SK-N-SH (cell line): Measurements from ENCODE around the gene POU3F1. TPM values are rescaled to one million over a fixed set of nuclear protein-coding genes. Genes with fewer than 3 reads are reported as not detected.

ENCODE experiments used
- CTCF ChIP-seq: fragments of 200-600 bp; sonication (generic); IDR thresholded peaks from 2 replicates; pipeline ENCODE4 v1.6.1; 2017; ENCODE audit warnings: antibody characterized with exemption, mild to moderate bottlenecking, moderate library complexity
- ELF1 ChIP-seq: IDR thresholded peaks from 2 replicates; pipeline ENCODE4 v1.4.0; 2012
- GABPA ChIP-seq: IDR thresholded peaks from 2 replicates; pipeline ENCODE4 v1.4.0; 2012; ENCODE audit warnings: low read depth, mild to moderate bottlenecking
- GATA2 ChIP-seq: sonication (generic); formaldehyde crosslinking; IDR thresholded peaks from 2 replicates; pipeline ENCODE4 v1.5.0; 2020; ENCODE audit warnings: mild to moderate bottlenecking, missing genetic modification reagents
- JUND ChIP-seq: IDR thresholded peaks from 2 replicates; pipeline ENCODE4 v1.4.0; 2012
- MXI1 ChIP-seq: IDR thresholded peaks from 2 replicates; pipeline ENCODE4 v1.6.1; 2012; ENCODE audit warnings: mild to moderate bottlenecking, low read depth, low read length, improper control_type of control experiment
- NFIC ChIP-seq: IDR thresholded peaks from 2 replicates; pipeline ENCODE4 v1.4.0; 2012; ENCODE audit warnings: borderline replicate concordance
- PBX3 ChIP-seq: IDR thresholded peaks from 2 replicates; pipeline ENCODE4; 2012
- POLR2AphosphoS5 ChIP-seq: IDR thresholded peaks from 2 replicates; pipeline ENCODE4 v1.6.1; 2012; ENCODE audit warnings: low read depth, low read length
- REST ChIP-seq: IDR thresholded peaks from 2 replicates; pipeline ENCODE4 v1.6.1; 2012; ENCODE audit warnings: mild to moderate bottlenecking, low read depth, low read length, moderate library complexity
- RFX5 ChIP-seq: IDR thresholded peaks from 2 replicates; pipeline ENCODE4 v1.6.1; 2012; ENCODE audit warnings: mild to moderate bottlenecking, improper control_type of control experiment, low read length
- RXRA ChIP-seq: IDR thresholded peaks from 2 replicates; pipeline ENCODE4 v1.4.0; 2012; ENCODE audit warnings: low read depth, mild to moderate bottlenecking, borderline replicate concordance
- SIN3A ChIP-seq: IDR thresholded peaks from 2 replicates; pipeline ENCODE4 v1.6.1; 2012; ENCODE audit warnings: low read depth, mild to moderate bottlenecking, low read length, moderate library complexity, borderline replicate concordance
- SMC3 ChIP-seq: IDR thresholded peaks from 2 replicates; pipeline ENCODE4 v1.6.1; 2012; ENCODE audit warnings: low read depth, low read length, improper control_type of control experiment
- TCF12 ChIP-seq: IDR thresholded peaks from 2 replicates; pipeline ENCODE4 v1.4.0; 2012
- USF2 ChIP-seq: fragments of 150-350 bp; IDR thresholded peaks from 2 replicates; pipeline ENCODE4 v1.6.1; 2017; ENCODE audit warnings: antibody characterized with exemption, low read length, low read depth, borderline replicate concordance
- polyA plus RNA-seq, 3 experiments: library from polyadenylated mRNA; depleted of rRNA; stranded (reverse); fragments of >200 nt; gene quantifications; 2 replicates each; pipeline ENCODE4 v1.2.3, GENCODE V29; 2012
- TF ChIP-seq, protein P1 (sequence below): fragments of 150-350 bp; IDR thresholded peaks from 2 replicates; pipeline ENCODE4 v1.6.1; 2016; ENCODE audit warnings: mild to moderate bottlenecking, low read depth, low read length

The POU3F1 gene
- polyA plus RNA-seq, 1 of the 3 experiments (the other 2 are of a cell fraction), result not detected

- TF ChIP-seq USF2 (no peak), SMC3 (no peak; the same call in 1 of the 2 replicates), GATA2 (CRISPR knock-in tag) (peak; percentile 27; the same call in 1 of the 2 replicates), JUND (no peak), CTCF (no peak), ELF1 (no peak), POLR2AphosphoS5 (no peak), TCF12 (no peak), SIN3A (no peak), NFIC (peak; percentile 29; the same call in 1 of the 2 replicates), REST (no peak), GABPA (no peak), PBX3 (no peak), MXI1 (no peak), RXRA (no peak), RFX5 (no peak)
- TF ChIP-seq, protein P1, sequence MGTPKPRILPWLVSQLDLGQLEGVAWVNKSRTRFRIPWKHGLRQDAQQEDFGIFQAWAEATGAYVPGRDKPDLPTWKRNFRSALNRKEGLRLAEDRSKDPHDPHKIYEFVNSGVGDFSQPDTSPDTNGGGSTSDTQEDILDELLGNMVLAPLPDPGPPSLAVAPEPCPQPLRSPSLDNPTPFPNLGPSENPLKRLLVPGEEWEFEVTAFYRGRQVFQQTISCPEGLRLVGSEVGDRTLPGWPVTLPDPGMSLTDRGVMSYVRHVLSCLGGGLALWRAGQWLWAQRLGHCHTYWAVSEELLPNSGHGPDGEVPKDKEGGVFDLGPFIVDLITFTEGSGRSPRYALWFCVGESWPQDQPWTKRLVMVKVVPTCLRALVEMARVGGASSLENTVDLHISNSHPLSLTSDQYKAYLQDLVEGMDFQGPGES, result no peak
These were observed 17.4 kb downstream of the POU3F1 start (continued) for GRCh38 chr1:38029081-38029681.
